Aorta (tissue), 5 donors: ENCODE measurements around the gene PALM3. TPM values are rescaled to one million over a fixed set of nuclear protein-coding genes. Genes with fewer than 3 reads are reported as not detected.

ENCODE experiments used
- ATAC-seq: fragments of 200-7000 bp; cut with Tn5 transposase; one replicate; pipeline ENCODE4 v1.9.1; 2022; ENCODE audit warnings: moderate library complexity; ENCODE audit not compliant: low FRiP score
- DNase-seq, 2 donors: peaks; one replicate each; pipeline ENCODE4 v3.0.0-alpha.2; 2020
- H3K27ac ChIP-seq, 2 donors: one replicate each; pipeline ENCODE4 v1.5.1; 2013; ENCODE audit warnings: low read length in 2 of 2, mild to moderate bottlenecking in 2 of 2, moderate library complexity in 2 of 2, control low read depth in 1 of 2, inconsistent platforms in 1 of 2, low read depth in 1 of 2
- H3K27me3 ChIP-seq, 2 donors: one replicate each; pipeline ENCODE4 v1.6.1; 2013; ENCODE audit warnings: control low read depth in 1 of 2, low read length in 1 of 2, mild to moderate bottlenecking in 1 of 2, moderate library complexity in 1 of 2; ENCODE audit not compliant: insufficient read depth in 2 of 2, control insufficient read depth in 1 of 2
- H3K36me3 ChIP-seq, 2 donors: one replicate each; pipeline ENCODE4 v1.6.1; 2013; ENCODE audit warnings: control low read depth in 1 of 2, low read length in 1 of 2, mild to moderate bottlenecking in 1 of 2; ENCODE audit not compliant: insufficient read depth in 2 of 2, control insufficient read depth in 1 of 2
- H3K4me1 ChIP-seq, 2 donors: one replicate each; pipeline ENCODE4 v1.6.1; 2013; ENCODE audit warnings: low read length in 2 of 2, control low read depth in 1 of 2, mild to moderate bottlenecking in 1 of 2, moderate library complexity in 1 of 2; ENCODE audit not compliant: insufficient read depth in 2 of 2, control insufficient read depth in 1 of 2
- H3K4me3 ChIP-seq, 2 donors: one replicate each; pipeline ENCODE4 v1.5.1; 2013; ENCODE audit warnings: low read length in 2 of 2, control low read depth in 1 of 2, mild to moderate bottlenecking in 1 of 2
- H3K9me3 ChIP-seq: one replicate; pipeline ENCODE4 v1.6.1; 2013; ENCODE audit warnings: mild to moderate bottlenecking, low read length; ENCODE audit not compliant: control insufficient read depth
- WGBS, 2 donors: extraction: QIAGEN DNeasy Blood & Tissue Kit; methylation state at CpG; one replicate each; pipeline ENCODE4 v1.1.7; 2013; 5-methylcytosine and 5-hydroxymethylcytosine counted together
- intact Hi-C, 2 donors: fragments of 100-400 bp; cut with DNase I; formaldehyde crosslinking; loops; one replicate each; pipeline versions ENCODE4 v1.14.2 to v1.15.0; 2022
- polyA plus RNA-seq, 2 donors: library from polyadenylated mRNA; stranded (reverse); fragments of 200-250 nt; gene quantifications; one replicate each; pipeline ENCODE4 v1.2.3, GENCODE V29; 2013
- total RNA-seq, 2 donors: library from RNA; stranded (reverse); fragmentation: NEBNext Ultra II Directional; extraction: Animal tissue kit (Norgen Biotek cat#: 25700); gene quantifications; one replicate each; pipeline ENCODE4 v1.2.1, GENCODE V29; 2021
- donor health status: healthy with polysubstance abuse.
- donor health status: Bipolar disorder and iron deficiency.
- donor health status: DM: no; HTN: no; CAD: no.
- donor health status: DM: no; HTN: no; CAD: no.
- donor health status: DM: yes; HTN: yes; CAD: no.

The PALM3 gene
- total and polyA plus RNA-seq, 4 donors: 0.18 to 3.5 (median 0.63) TPM; not detected in 1

DNA sequence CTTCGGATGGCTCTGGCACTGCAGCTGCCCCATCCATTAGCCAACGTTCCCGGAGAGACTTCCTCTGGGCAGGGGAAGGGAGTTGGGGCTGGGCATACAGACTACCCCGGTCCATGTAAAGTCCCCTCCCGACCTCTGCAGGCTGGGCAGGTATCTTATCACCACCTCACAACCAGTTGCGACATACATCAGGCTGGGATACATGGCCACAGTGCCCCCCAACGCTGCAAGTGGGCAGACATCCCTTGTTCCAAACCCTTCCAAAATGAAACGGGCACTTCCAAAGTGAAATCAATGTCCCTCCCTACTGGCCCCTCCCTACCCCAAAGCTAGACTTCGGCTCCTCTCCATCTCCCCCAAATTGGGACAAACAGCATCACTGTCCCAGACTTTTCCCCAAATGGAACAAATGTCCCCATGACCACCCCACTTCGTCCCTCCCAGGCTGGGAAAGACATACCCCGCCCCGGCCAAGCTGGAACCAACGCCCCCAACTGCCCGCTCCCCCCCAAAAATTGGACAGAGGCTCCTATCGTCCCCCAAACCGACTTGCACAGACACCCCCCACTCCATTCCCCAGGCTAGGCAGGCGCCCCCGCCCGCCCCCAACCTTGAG is 5.0 kb downstream of the PALM3 start:
- DNase-seq (no peak), ATAC-seq (no peak)
- no peaks in the 10 kb centered on the region for H3K36me3 ChIP-seq
- H3K9me3 ChIP-seq: no peaks in the 10 kb centered on the region
- 28 to 29% methylated on average over 19 of the region's 19 CpGs for WGBS, 2 donors
- H3K4me1 ChIP-seq: no peaks in the 10 kb centered on the region
- no peak overlapping the region for H3K27ac ChIP-seq
- intact Hi-C loops: loop anchor here in 1 of 2 donors (5.0 kb wide), 1 partner anchor 175 kb away; no protein-coding TSS in a partner anchor
- no peaks in the 10 kb centered on the region for H3K27me3 ChIP-seq
- no peak overlapping the region for H3K4me3 ChIP-seq

DNA sequence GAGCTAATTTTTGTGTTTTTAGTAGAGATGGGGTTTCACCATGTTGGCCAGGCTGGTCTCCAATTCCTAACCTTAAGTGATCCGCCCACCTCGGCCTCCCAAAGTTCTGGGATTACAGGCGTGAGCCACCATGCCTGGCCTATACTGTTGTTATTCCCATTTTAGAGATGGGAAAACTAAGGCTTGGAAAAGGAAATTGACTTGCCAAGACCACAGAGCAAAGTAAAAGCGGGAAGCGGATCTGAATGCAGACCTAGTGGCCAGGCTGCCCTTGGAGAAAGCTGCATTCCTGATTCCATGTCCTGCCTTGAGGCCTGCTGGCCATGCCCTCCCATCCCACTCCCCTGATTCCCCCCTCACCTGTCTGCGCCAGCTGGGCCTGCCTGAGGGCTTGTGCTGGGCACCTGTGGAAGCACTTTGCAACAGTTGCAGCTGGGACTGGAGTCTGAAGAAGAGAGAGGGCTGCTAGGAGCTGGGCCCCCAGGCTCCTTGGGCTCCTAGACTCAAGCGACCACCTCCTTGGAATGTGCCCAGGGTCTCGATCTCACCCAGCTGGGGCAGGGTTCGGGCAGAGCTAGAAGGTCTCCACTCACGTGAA is 5.7 kb downstream of the PALM3 start:
- 93 to 94% methylated on average over 10 of the region's 10 CpGs for WGBS, 2 donors
- no peaks in the 10 kb centered on the region for H3K27me3 ChIP-seq
- no peaks in the 10 kb centered on the region for H3K9me3 ChIP-seq
- intact Hi-C loops: loop anchor here in 1 of 2 donors (5.0 kb wide), 1 partner anchor 174 kb away; no protein-coding TSS in a partner anchor
- ATAC-seq: peak; percentile 13
- H3K4me3 ChIP-seq: no peak overlapping the region
- H3K4me1 ChIP-seq: no peaks in the 10 kb centered on the region
- no peak for DNase-seq
- H3K36me3 ChIP-seq: no peaks in the 10 kb centered on the region
- H3K27ac ChIP-seq: no peak overlapping the region

DNA sequence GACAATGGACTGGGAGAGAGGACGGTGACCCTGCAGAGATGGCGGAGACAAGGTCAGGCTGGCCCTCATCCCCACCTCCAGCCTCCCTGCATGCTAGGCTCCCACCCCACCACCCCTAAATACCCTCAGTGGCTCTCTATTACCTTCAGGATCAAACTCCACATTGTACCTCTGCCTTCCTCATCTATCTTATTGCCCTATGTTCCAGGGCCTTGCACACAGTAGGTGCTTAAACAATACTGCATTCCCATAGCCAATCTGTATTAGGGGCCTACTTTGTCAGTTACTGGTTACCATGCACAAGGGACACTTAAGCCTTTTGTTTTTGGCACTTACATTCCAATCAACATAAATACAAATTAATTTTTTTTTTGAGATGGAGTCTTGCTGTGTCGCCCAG is 6.5 kb downstream of the PALM3 start:
- Histone ChIP-seq H3K9me3 (no peaks in the 10 kb centered on the region), H3K27ac (no peak overlapping the region), H3K4me1 (no peaks in the 10 kb centered on the region), H3K4me3 (no peak overlapping the region), H3K27me3 (no peaks in the 10 kb centered on the region), H3K36me3 (no peaks in the 10 kb centered on the region)
- intact Hi-C loops: loop anchor here in 1 of 2 donors (5.0 kb wide), 1 partner anchor 173 kb away; no protein-coding TSS in a partner anchor
- DNase-seq: no peak
- ATAC-seq: no peak
- 93% methylated on average over 3 of the region's 3 CpGs for WGBS, 2 donors

DNA sequence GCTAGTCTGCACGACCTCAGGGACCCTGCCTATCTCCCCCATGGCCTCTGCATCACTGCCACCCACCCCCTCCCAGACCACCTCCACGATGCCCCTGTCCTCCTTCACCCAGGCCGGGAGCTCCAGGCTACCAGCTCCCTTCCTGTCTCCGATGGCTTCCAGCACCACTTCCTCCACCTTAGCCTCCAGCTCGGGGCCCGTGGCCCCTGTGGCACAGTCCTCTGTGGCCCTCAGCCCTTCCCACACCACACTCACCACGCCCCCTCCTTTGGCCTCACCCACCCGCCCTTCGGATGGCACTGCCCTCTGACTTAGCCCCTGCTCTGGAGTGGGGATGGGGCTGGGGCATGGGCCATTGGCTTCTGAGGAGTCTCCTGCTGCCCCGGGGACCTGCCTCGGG is 7.2 kb downstream of the PALM3 start:
- H3K27me3 ChIP-seq: no peaks in the 10 kb centered on the region
- DNase-seq (no peak), ATAC-seq (no peak)
- WGBS, 2 donors: 77 to 80% methylated on average over 11 of the region's 11 CpGs
- no peak overlapping the region for H3K4me3 ChIP-seq
- H3K9me3 ChIP-seq: no peaks in the 10 kb centered on the region
- intact Hi-C loops: loop anchor here in 1 of 2 donors (5.0 kb wide), 1 partner anchor 172 kb away; no protein-coding TSS in a partner anchor
- no peak overlapping the region for H3K27ac ChIP-seq
- no peaks in the 10 kb centered on the region for H3K4me1 ChIP-seq
- H3K36me3 ChIP-seq: no peaks in the 10 kb centered on the region

DNA sequence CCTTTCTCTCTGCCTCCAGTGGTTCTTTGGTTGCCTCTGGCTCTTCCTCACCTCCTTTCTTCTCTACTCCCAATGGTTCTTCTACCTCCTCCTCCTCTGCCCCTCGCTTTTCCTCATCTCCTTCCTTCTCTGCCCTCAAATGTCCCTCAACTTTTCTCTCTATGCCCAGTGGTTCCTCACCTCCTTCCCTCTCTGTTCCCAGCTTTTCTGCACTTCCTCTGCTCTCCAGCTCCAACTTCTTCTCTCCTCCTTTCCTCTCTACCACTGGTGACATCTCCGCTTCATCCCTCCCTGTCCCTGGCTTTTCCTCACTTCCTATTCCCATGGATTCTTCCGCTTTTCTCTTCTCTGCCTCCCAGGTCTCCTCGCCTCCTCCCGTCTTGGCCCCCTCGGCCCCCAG is 7.8 kb downstream of the PALM3 start:
- no peaks in the 10 kb centered on the region for H3K27me3 ChIP-seq
- 82 to 94% methylated on average over 6 of the region's 6 CpGs for WGBS, 2 donors
- intact Hi-C loops: no loop called here

DNA sequence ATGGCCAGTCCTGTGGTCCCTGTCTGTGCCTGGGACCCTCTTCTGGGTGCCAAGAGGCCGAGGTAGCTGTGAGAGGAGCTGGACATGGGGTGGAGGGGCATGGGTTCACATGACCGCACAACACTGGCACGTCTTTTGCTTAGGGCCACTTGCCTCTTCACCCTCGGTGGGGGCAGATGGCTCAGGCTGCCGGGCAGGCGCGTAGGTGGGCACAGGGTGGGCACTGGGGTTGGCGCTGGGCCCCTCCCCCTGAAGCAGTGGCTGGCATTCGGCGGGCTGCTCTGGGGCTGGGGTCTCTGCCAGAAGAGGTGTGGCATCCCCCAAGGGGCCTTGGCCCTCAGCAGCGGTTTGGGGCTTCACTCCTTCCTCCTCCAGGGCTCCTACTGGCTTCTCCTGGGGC is 8.4 kb downstream of the PALM3 start:
- ATAC-seq: no peak
- intact Hi-C loops: no loop called here
- WGBS, 2 donors: 91 to 95% methylated on average over 11 of the region's 11 CpGs

More for the DNA sequence above, 7.8 kb downstream of the PALM3 start:
- H3K4me1 ChIP-seq: no peaks in the 10 kb centered on the region
- H3K27ac ChIP-seq: no peak overlapping the region
- H3K36me3 ChIP-seq: no peaks in the 10 kb centered on the region
- no peak for DNase-seq
- no peaks in the 10 kb centered on the region for H3K9me3 ChIP-seq
- ATAC-seq: no peak
- no peak overlapping the region for H3K4me3 ChIP-seq

DNA sequence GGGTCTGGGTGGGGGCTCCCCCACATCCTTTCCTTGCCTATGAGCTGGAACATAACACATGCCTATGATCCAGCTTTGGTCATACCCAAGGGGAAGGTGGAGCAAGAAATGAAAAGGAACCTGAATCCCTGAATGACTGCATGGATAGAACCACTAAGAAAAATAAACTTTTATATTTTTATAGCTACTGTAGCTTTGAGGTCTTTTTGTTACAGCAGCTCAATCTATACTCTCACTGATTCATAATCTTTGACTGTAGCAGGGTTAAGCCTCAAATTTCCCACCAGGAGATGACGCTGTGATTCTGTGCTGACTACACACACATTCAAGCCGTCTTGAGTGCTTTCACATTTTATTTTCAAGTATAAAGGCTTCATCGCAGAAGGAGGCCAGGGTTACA is 8.8 kb downstream of the PALM3 start:
- Histone ChIP-seq H3K27me3 (no peaks in the 10 kb centered on the region), H3K4me3 (no peak overlapping the region), H3K27ac (no peak overlapping the region), H3K36me3 (no peaks in the 10 kb centered on the region), H3K9me3 (no peaks in the 10 kb centered on the region), H3K4me1 (no peaks in the 10 kb centered on the region)
- ATAC-seq (no peak), DNase-seq (no peak)
- intact Hi-C loops: no loop called here
- 95 to 98% methylated on average over 3 of the region's 3 CpGs for WGBS, 2 donors

More for the DNA sequence above, 8.4 kb downstream of the PALM3 start:
- no peaks in the 10 kb centered on the region for H3K4me1 ChIP-seq
- H3K27ac ChIP-seq: no peak overlapping the region
- H3K36me3 ChIP-seq: no peaks in the 10 kb centered on the region
- no peak overlapping the region for H3K4me3 ChIP-seq
- no peaks in the 10 kb centered on the region for H3K9me3 ChIP-seq
- no peaks in the 10 kb centered on the region for H3K27me3 ChIP-seq
- no peak for DNase-seq

DNA sequence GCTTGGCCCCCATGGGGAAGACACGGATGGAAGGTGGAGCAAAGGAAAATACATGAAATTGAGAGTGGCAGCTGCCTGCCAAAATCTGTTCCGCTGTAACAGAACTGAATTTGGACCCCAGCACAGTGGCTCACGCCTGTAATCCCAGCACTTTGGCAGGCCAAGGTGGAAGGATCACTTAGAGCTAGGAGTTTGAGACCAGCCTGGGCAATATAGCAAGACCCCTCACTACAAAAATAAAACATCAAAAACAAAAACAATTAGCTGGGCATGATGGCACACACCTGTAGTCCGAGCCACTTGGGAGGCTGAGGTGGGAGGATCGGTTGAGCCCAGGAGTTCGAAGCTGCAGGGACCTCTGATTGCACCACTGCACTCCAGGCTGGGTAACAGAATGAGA is 9.4 kb downstream of the PALM3 start:
- H3K9me3 ChIP-seq: no peaks in the 10 kb centered on the region
- no peaks in the 10 kb centered on the region for H3K27me3 ChIP-seq
- no peak overlapping the region for H3K27ac ChIP-seq
- no peaks in the 10 kb centered on the region for H3K36me3 ChIP-seq
- H3K4me1 ChIP-seq: no peaks in the 10 kb centered on the region
- DNase-seq (no peak), ATAC-seq (no peak)
- intact Hi-C loops: no loop called here
- WGBS, 2 donors: 91 to 97% methylated on average over 6 of the region's 6 CpGs
- H3K4me3 ChIP-seq: no peak overlapping the region

DNA sequence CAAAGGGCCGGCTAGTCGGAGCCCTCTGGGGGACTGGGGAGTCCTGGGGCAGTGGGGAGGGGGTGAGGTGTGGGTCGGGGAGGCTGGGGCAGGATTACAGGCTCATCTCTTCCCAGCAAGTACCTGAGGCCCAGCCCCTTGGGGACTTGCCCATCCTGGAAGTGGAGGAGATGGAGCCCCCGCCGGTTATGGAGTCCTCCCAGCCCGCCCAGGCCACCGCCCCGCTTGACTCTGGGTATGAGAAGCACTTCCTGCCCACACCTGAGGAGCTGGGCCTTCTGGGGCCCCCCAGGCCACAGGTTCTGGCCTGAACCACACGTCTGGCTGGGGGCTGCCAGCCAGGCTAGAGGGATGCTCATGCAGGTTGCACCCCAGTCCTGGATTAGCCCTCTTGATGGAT is 9.9 kb downstream of the PALM3 start:
- H3K9me3 ChIP-seq: no peaks in the 10 kb centered on the region
- no peaks in the 10 kb centered on the region for H3K4me1 ChIP-seq
- DNase-seq: no peak
- H3K27ac ChIP-seq: no peak overlapping the region
- 82 to 86% methylated on average over 9 of the region's 9 CpGs for WGBS, 2 donors
- H3K36me3 ChIP-seq: no peaks in the 10 kb centered on the region
- intact Hi-C loops: no loop called here
- H3K27me3 ChIP-seq: no peaks in the 10 kb centered on the region
- ATAC-seq: no peak
- H3K4me3 ChIP-seq: no peak overlapping the region
